GM12873 (cell line): ENCODE results near the gene UVRAG.

Experiments used
- CTCF ChIP-seq: IDR thresholded peaks from 2 replicates; pipeline ENCODE4 v1.5.1; 2012; ENCODE audit warnings: low read depth, mild to moderate bottlenecking, moderate library complexity, low read length, control low read depth; ENCODE audit not compliant: insufficient read depth; ENCODE audit errors: missing control alignments

Gene UVRAG

GRCh38 chr11:75905434-75905833 is 90.4 kb downstream of the UVRAG start:
- TF ChIP-seq CTCF: no peak

- no peak for TF ChIP-seq CTCF
Measured at GRCh38 chr11:75907906-75908527, 93.0 kb downstream of the UVRAG start.

GRCh38 chr11:75910426-75911145 is 95.6 kb downstream of the UVRAG start:
- TF ChIP-seq CTCF: no peak

GRCh38 chr11:75911459-75911858 is 96.4 kb downstream of the UVRAG start:
- TF ChIP-seq CTCF: no peak

- TF ChIP-seq CTCF: no peak
Measured at GRCh38 chr11:75913984-75914383, 99.0 kb downstream of the UVRAG start.

- TF ChIP-seq CTCF: no peak
Measured at GRCh38 chr11:75916882-75917281, 101.9 kb downstream of the UVRAG start.

GRCh38 chr11:75918331-75918730 is 103.3 kb downstream of the UVRAG start:
- no peak for TF ChIP-seq CTCF
